Amniotic stem cell (primary cell): ENCODE results near the gene TENM3.

Experiments used
- DNase-seq: peaks from one replicate; lab custom pipeline; 2025; lab: John Stamatoyannopoulos, UW

TENM3 gene

DNA sequence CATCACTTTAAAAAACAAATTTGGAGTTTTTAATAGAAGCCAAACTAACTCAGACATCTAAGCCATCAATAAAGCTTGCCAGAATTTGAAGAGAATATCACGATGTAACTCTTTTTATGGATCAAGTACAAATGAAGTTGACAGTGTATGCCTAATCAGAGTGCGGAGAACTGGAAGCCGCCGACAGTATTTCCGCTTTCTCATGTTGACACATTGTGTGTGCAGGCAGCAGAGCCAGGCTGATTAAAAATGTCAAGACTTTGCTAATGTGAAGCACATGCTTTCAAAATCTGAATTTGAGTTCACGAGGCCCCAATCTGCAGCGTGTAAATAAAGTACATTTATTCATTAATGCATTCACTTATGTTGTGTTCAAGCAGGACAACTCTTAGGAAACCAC, 161.2 kb downstream of the TENM3 start:
- no peak for DNase-seq

GRCh38 chr4:182405087-182405486, 161.9 kb downstream of the TENM3 start:
- no peak for DNase-seq

DNA sequence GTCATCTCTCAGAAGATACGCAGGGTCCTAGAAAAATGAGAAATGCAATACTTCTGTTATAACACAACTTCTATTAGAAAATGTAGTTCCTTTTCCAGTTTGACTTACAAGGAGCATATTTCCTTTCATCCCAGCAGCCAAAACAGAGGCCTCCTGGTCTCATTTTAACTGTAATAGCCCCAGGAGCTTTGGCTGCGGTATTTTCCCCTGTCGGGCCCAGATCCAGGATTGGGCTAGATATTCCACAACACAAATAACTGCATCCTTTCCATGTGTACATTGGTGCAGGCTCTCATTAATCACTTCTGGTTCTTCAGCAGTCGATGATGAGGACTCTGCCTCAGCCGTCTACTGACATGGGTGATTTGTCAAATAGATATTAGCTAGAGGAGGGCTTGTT, 166.1 kb downstream of the TENM3 start:
- no peak for DNase-seq

DNA sequence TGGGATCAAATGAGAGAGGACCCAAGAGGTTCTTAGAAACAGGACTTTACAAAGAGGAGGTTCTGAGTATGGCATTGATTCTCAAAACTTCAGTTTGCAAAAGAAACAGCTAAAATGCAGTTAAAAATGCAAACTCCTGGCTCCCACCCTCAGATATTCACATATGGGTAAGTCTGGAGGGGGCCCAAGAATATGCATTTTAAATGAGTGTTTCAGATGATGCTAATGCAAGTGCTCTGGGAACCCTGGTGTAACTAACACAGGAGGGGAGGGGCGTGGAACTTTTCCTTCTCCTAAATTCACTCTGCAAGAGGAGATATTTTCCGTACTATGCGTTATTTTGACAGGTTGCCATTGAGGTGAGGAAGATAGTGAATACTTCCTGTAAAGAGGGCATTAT, 168.2 kb downstream of the TENM3 start:
- no peak for DNase-seq

- DNase-seq = no peak
Observed at GRCh38 chr4:182413550-182413949, 170.3 kb downstream of the TENM3 start.

DNA sequence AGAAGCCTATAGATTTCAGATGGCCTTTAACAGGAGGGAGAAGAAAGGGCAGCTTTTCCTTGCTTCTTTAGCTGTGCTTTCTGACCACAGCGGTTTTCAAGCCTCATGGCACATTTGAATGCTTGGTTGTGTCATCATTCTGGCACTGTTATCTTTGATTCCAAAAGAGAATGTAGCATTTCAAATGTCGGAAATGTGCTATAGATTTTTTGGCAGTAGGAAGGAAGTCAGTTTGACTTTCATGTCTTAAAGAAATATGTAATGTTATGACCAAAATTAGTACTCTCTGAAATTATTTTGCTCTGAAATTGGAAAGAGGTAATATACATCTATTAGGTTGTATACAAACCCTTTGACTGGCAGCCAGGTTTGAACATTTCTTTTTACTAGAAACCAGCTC, 171.9 kb downstream of the TENM3 start:
- no peak for DNase-seq

- no peak for DNase-seq
Observed at GRCh38 chr4:182416067-182416466, 172.9 kb downstream of the TENM3 start.

GRCh38 chr4:182418054-182418734, 175.0 kb downstream of the TENM3 start:
- no peak for DNase-seq

GRCh38 chr4:182420189-182420588, 177.0 kb downstream of the TENM3 start:
- no peak for DNase-seq

DNA sequence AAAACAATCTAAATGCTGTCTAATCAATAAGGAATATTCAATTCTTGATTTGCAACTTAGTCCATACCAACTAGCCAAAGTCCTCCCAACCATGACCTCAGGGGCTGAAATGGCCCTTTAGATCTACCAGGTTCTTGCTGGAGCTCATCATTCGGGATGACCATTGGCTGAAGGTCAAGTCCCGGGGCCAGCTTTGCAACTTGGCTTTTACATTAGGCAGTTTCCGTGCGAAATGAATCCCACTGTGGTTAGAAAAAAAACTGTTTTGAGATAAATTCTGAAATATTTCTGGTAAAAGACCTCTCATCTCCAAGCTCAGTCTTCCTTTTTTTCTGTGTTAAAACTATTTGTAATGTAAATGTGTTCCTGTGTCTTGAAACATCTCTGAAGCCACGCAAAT, 178.6 kb downstream of the TENM3 start:
- no peak for DNase-seq

- DNase-seq = no peak
Observed at GRCh38 chr4:182425302-182425701, 182.1 kb downstream of the TENM3 start.

DNA sequence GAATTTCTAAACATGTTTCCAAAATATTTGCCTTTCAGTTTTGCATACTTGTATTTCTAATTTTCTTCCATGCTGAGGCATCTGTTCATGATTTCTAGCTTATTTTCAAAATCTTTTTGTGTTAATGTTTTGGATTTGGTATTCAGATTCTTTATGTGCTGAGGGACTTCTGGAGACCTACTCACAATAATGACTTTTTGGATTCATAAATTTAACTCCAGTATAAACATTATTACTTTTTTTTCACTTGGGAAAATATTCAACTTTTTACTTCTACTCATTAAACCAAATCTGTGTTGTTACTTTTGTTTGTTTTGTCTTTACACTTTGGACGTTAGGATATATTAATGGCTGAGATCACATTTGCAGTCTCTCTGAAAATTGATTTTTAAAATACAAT, 183.7 kb downstream of the TENM3 start:
- DNase-seq = no peak

- DNase-seq = no peak
Observed at GRCh38 chr4:182427554-182427953, 184.4 kb downstream of the TENM3 start.

DNA sequence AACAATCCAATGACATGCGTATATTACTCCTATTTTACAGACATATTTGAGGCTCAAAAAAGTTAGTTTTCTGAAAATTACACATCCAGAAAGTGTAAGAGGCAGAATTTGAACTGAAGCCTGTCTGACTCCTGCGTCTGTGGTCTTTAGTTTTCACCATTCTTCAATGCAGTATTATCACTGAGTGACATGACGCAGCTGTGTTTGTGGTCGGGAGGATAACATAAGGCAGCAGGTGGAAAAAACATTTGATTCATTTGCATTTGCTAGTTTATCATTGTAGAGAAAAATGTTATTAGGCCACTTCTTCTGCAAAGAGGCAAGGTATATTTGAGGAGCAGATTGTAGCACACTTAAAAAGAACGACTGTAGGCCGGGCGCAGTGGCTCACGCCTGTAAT, 186.7 kb downstream of the TENM3 start:
- no peak for DNase-seq

DNA sequence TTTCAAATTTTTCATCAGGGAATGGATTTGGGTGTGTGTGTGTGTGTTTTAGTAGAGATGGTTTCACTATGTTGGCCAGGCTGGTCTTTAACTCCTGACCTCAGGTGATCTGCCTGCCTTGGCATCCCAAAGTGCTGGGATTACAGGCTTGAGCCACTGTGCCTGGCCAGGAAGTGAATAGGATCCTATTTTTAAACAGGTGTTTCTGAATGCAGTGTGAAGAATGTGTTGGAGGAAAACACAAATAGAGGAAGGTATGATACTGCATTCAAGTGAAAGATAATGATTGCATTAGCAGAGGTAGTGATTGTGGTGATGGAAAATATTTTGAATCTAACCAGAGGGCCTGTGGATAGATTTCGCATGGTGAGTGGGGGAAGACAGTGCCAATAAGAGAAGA, 189.6 kb downstream of the TENM3 start:
- DNase-seq = no peak

- no peak for DNase-seq
Observed at GRCh38 chr4:182434720-182435119, 191.5 kb downstream of the TENM3 start.

DNA sequence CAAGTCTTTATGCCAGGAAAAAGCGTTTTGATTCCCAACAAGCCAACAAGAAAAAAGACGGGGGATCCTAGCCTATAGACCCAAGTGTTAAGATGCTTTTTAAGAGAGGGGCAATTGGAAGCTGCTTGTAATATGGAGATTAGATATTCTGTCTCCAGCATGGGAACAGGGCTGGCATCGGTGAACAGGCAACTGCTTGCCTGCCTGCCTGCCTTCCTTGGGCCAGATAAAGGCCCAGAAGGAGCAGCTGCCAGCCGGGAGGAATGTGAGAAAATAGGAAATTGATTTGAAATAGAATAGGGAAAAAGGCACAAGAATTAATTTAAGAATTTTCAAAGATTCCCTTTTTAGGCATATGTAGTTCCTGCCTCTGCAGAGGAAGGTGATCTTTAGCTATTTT, 192.2 kb downstream of the TENM3 start:
- no peak for DNase-seq

DNA sequence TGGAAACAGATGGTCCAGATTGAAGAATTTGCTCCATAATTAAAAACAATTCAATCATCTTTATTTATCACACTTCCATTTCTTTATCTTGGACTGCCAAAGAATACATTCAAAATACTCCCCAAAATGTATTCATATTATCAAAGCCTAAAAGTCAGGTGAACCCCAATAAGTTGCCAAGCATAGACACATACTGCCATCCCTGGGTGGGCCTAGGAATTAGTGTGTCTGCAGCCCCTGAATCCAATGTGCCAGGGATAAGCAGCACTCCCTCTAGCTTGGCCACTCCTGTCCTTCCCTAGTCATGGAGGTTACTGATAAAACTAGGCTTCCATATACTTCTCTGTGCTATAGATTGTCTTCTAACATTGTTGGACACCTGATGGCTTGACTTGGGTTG, 199.9 kb downstream of the TENM3 start:
- no peak for DNase-seq

DNA sequence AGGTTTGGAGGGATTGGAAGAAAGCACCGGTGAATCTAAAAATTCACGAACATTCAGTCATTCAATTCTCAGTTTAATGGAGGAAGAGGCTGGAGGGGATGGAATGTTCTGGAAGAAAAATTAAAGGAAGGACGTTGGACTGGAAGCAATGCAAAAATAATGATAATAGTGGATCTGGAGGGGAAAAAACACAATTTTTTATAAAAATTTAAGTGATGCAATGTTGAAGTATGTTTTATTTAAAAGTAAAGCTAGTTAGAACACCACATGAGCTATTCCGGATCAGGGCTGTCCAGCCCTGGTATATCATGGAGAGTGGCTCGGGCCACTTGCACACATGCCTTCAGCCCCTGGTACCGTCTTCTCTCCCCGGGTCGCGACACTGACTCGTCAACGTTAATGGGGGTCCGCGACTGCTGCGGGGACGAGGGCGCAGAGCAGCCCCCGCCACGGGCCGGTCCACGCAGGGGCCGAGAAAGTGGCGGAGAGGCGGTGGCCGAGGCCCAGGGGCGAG, 204.6 kb downstream of the TENM3 start:
- no peak for DNase-seq

DNA sequence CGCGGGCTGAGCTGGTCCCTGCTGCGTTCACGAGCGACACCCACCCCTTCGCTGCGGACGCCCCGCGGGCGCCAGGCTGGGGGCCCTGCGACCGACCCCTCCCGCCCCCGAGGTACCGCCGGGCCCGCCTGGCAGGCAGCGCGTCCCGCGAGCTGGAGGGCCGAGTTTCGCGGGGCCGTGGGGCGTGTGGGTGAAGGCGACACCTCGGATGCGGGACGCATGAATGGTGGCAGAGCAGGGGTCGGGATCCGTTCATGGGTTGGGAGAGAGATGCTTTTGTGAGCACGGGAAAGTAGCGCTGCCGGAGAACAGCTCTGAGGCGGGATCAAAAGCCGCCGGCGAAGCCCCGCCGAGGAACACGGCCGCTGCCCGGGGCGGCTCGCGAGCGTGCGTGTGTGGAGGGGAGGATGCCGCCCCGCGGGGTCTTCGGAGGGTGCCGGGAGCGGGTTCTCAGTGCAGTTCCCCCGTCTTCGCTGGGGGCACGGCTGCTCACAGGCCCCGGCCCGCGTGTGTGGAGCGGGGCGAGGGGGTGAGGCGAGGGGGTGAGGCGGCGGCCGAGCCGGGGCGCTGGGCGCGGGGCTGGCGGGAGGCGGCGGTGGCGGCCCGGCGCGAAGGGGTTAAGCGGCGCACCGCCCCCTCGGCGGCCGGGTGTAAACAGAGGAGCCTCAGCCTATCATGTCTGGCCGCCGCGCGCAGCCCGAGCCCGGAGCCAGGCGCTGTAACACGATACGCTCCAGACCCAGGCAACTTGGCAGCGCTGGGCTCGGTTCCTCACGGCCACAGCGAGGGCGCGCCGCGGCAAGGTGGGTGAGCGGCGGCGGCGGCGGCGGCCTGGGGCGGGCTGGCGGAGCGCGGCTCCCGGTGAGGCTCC, 205.3 kb downstream of the TENM3 start:
- peak; percentile 89 for DNase-seq

DNA sequence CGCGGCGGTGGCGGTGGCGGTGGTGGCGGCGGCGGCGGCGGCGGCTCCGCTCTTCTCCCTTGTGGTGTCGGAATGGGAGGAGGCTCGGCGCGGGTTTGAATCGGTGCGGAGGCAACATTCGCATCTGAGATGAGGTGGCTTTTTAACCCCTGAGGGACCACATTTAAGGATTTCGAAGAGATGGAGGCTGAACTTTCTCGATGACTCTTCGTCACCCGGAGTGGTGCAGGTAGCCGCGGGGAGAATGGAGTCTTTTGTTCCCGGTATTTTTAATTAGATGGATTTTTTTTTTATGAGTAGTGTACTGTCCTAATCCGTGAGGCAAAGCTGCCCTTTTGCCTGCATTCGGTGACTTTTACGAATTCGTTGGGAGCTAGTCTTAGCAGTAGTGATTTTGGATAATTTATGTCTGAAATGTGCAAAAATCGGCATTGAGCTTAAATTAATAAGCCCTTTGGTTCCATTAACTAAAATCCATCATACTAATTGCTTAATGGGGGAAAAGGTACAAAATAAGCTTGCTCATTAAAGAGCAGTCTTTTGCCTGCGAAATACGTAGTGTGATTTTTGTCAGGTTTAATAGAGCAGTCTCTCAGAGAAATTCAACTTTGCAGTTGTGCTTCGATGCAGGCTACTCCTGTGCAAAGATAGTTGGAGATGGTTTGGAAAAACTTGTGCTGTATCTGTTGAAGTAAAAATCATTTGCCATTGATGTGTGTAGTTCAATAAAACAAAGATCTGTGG, 206.2 kb downstream of the TENM3 start:
- no peak for DNase-seq

DNA sequence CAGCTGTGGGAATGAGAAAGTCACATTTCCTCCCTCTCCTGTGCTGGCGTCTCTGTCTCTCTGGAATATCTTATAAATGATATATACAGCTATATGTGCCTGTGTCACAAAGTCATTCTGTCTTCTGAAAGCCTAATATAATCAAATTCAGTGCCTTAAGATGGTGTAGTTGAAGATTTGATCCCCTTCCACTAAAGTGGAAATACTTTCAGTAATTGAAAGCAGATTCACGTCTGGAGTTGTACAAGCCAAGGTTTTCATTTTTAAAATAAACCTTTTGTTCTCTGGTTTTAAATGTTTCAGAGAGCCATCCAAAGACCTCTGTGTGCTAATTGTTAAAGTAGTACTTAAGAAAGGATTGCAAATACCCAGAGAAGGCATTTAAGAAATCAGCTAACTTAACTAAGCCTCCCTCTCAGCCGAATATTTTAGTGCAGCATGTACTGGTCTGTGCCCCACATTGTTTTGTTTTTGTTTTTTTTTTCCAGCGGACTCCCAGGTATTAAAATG, 206.8 kb downstream of the TENM3 start:
- no peak for DNase-seq
